Measurements from ENCODE around the gene DNAJC2.

Gene DNAJC2

GRCh38 chr7:103336761-103337160 is 7.8 kb downstream of the DNAJC2 start:
- TF ChIP-seq FOXP2 (optimal IDR thresholded peaks at IDR 0.05; ENCODE audit: borderline replicate concordance, extremely low read depth, extremely low read length, insufficient read depth) (no peak), TAF1 (IDR thresholded peaks at IDR 0.05; ENCODE audit: borderline replicate concordance, insufficient read depth, low read length) (no peak), POLR2AphosphoS5 (IDR thresholded peaks at IDR 0.05; ENCODE audit: low read depth, low read length) (no peak), REST (IDR thresholded peaks at IDR 0.05; ENCODE audit: insufficient read depth in 1 of 2, low read depth in 2 of 2, low read length in 2 of 2) (no peak), SIN3A (IDR thresholded peaks at IDR 0.05; ENCODE audit: borderline replicate concordance, insufficient read depth, low read length) (no peak)

GRCh38 chr7:103325744-103326143 is 18.8 kb downstream of the DNAJC2 start:
- no peak for TF ChIP-seq SIN3A (IDR thresholded peaks at IDR 0.05; ENCODE audit: borderline replicate concordance, insufficient read depth, low read length)
- no peak for TF ChIP-seq POLR2AphosphoS5 (IDR thresholded peaks at IDR 0.05; ENCODE audit: low read depth, low read length)
- no peak for TF ChIP-seq TAF1 (IDR thresholded peaks at IDR 0.05; ENCODE audit: borderline replicate concordance, insufficient read depth, low read length)
- no peak for TF ChIP-seq FOXP2 (optimal IDR thresholded peaks at IDR 0.05; ENCODE audit: borderline replicate concordance, extremely low read depth, extremely low read length, insufficient read depth)
- TF ChIP-seq REST (IDR thresholded peaks at IDR 0.05; ENCODE audit: insufficient read depth in 1 of 2, low read depth in 2 of 2, low read length in 2 of 2) = no peak

- no peak for TF ChIP-seq REST (IDR thresholded peaks at IDR 0.05; ENCODE audit: insufficient read depth in 1 of 2, low read depth in 2 of 2, low read length in 2 of 2)
- no peak for TF ChIP-seq POLR2AphosphoS5 (IDR thresholded peaks at IDR 0.05; ENCODE audit: low read depth, low read length)
- TF ChIP-seq TAF1 (IDR thresholded peaks at IDR 0.05; ENCODE audit: borderline replicate concordance, insufficient read depth, low read length) = no peak
- no peak for TF ChIP-seq FOXP2 (optimal IDR thresholded peaks at IDR 0.05; ENCODE audit: borderline replicate concordance, extremely low read depth, extremely low read length, insufficient read depth)
These were observed 27.6 kb downstream of the DNAJC2 start for GRCh38 chr7:103317009-103317408.

GRCh38 chr7:103316380-103316941 is 28.1 kb downstream of the DNAJC2 start:
- TF ChIP-seq FOXP2 (optimal IDR thresholded peaks at IDR 0.05; ENCODE audit: borderline replicate concordance, extremely low read depth, extremely low read length, insufficient read depth) = no peak
- TF ChIP-seq POLR2AphosphoS5 (IDR thresholded peaks at IDR 0.05; ENCODE audit: low read depth, low read length) = no peak
- no peak for TF ChIP-seq TAF1 (IDR thresholded peaks at IDR 0.05; ENCODE audit: borderline replicate concordance, insufficient read depth, low read length)
- TF ChIP-seq REST (IDR thresholded peaks at IDR 0.05; ENCODE audit: insufficient read depth in 1 of 2, low read depth in 2 of 2, low read length in 2 of 2) = no peak
- TF ChIP-seq SIN3A (IDR thresholded peaks at IDR 0.05; ENCODE audit: borderline replicate concordance, insufficient read depth, low read length) = no peak

- TF ChIP-seq POLR2AphosphoS5 (IDR thresholded peaks at IDR 0.05; ENCODE audit: low read depth, low read length) (no peak; the same call in 1 of the 2 replicates), TAF1 (IDR thresholded peaks at IDR 0.05; ENCODE audit: borderline replicate concordance, insufficient read depth, low read length) (no peak), REST (IDR thresholded peaks at IDR 0.05; ENCODE audit: insufficient read depth in 1 of 2, low read depth in 2 of 2, low read length in 2 of 2) (no peak), FOXP2 (optimal IDR thresholded peaks at IDR 0.05; ENCODE audit: borderline replicate concordance, extremely low read depth, extremely low read length, insufficient read depth) (no peak), SIN3A (IDR thresholded peaks at IDR 0.05; ENCODE audit: borderline replicate concordance, insufficient read depth, low read length) (no peak)
These were observed 29.7 kb downstream of the DNAJC2 start for GRCh38 chr7:103314852-103315251.
